Heart left ventricle (tissue), 16 donors: ENCODE results near the gene ADCK1. TPM values are rescaled to one million over a fixed set of nuclear protein-coding genes. Genes with fewer than 3 reads are reported as not detected.
A peak's percentile ranks its signal among the peaks of the same experiment; 100 is the strongest.
"Not testable (repeated sequence)": the region's sequence is repeated elsewhere in the genome, so short reads cannot be mapped to it uniquely, and the experiment has no call there.

Experiments used
- ATAC-seq, 4 donors: fragments of 200-7000 bp; cut with Tn5 transposase; one replicate each; pipeline ENCODE4 v1.9.1; 2020 to 2022; ENCODE audit warnings: moderate library complexity in 4 of 4, mild to moderate bottlenecking in 3 of 4, moderate number of reproducible peaks in 1 of 4
- DNase-seq, 5 donors: peaks; one replicate each; pipeline ENCODE4 v3.0.0-alpha.2; 2020
- H3K27ac ChIP-seq, 12 donors: fragments of 200-600 bp; sonication (generic) in 4 of 12; one replicate each; pipeline versions ENCODE4 v1.5.0 to v1.8.0; 2016 to 2022; ENCODE audit warnings: mild to moderate bottlenecking in 2 of 12
- H3K27me3 ChIP-seq, 9 donors: fragments of 200-600 bp; sonication (generic) in 2 of 9; one replicate each; pipeline versions ENCODE4 v1.5.1 to v1.8.0; 2016 to 2022; ENCODE audit warnings: mild to moderate bottlenecking in 3 of 9
- H3K36me3 ChIP-seq, 9 donors: fragments of 200-600 bp; sonication (generic) in 2 of 9; one replicate each; pipeline versions ENCODE4 v1.5.0 to v1.8.0; 2018 to 2022; ENCODE audit warnings: mild to moderate bottlenecking in 2 of 9
- H3K4me1 ChIP-seq, 12 donors: fragments of 200-600 bp; sonication (generic) in 4 of 12; one replicate each; pipeline versions ENCODE4 v1.5.0 to v1.8.0; 2016 to 2022; ENCODE audit warnings: mild to moderate bottlenecking in 3 of 12
- H3K4me3 ChIP-seq, 12 donors: fragments of 200-600 bp; sonication (generic) in 4 of 12; one replicate each; pipeline versions ENCODE4 v1.5.0 to v1.8.0; 2017 to 2022; ENCODE audit warnings: mild to moderate bottlenecking in 9 of 12, moderate library complexity in 4 of 12
- H3K9me3 ChIP-seq, 12 donors: fragments of 200-600 bp; sonication (generic) in 4 of 12; one replicate each; pipeline versions ENCODE4 v1.5.0 to v1.8.0; 2016 to 2022; ENCODE audit warnings: mild to moderate bottlenecking in 1 of 12
- CTCF ChIP-seq, 12 donors: fragments of 200-600 bp; sonication (generic) in 4 of 12; IDR thresholded peaks; one replicate each; pipeline versions ENCODE4 v1.5.0 to v1.8.0; 2018 to 2022; ENCODE audit warnings: antibody characterized with exemption in 12 of 12, mild to moderate bottlenecking in 5 of 12
- POLR2A ChIP-seq, 2 donors: fragments of 450-650 bp; IDR thresholded peaks; one replicate each; pipeline ENCODE4 v1.6.1; 2017; ENCODE audit warnings: antibody characterized with exemption in 2 of 2, mild to moderate bottlenecking in 2 of 2, moderate library complexity in 2 of 2
- WGBS, 4 donors: extraction: QIAGEN DNeasy Blood & Tissue Kit in 2 of 4; methylation state at CpG; one replicate each; pipeline versions ENCODE4 v1.1.5 to v1.1.7; 2013 to 2018; 5-methylcytosine and 5-hydroxymethylcytosine counted together
- intact Hi-C, 10 donors: fragments of 100-400 bp; cut with DNase I; formaldehyde crosslinking; loops; one replicate each; pipeline versions ENCODE4 v1.11.1 to v1.14.2; 2022
- polyA plus RNA-seq, 2 donors: library from polyadenylated mRNA; stranded (reverse); fragments of 200-250 nt; gene quantifications; one replicate each; pipeline ENCODE4 v1.2.3, GENCODE V29; 2013
- total RNA-seq, 9 donors: library from RNA; depleted of rRNA in 2 of 9; stranded (reverse); fragments of >200 nt in 2 of 9; fragmentation: NEBNext Ultra II Directional in 3 of 9; extraction: Animal tissue kit (Norgen Biotek cat#: 25700) in 3 of 9; gene quantifications; one replicate each; pipeline versions ENCODE4 v1.1.0 to v1.2.4, GENCODE V29; 2016 to 2023
- donor health status: ischemic (EF 13 %, LVEDD 7.1; RV severe dilation, severe dysfunction).
- donor health status: healthy with polysubstance abuse.
- donor health status: DM: no; HTN: yes; CAD: no.
- donor health status: DM: no; HTN: no; CAD: no.
- donor health status: ischemic (EF 25% LVEDD 6.9; RV normal size, moderate dysfunction).
- donor health status: ischemic (EF 25% LVEDD 5.7; RV mildly dilated, moderate dysfunction).
- donor health status: healthy.
- donor health status: DM: yes; HTN: yes; CAD: no.
- donor health status: ischemic (EF 35%, LVEDD 5.7; RV mildly dilated, moderate dysfunction).
- donor health status: nonischemic (EF 11% LVEDD 7.7; RV severe dilation, severe dysfunction).
- donor health status: DM: yes; HTN: yes; CAD: no.
- donor health status: PGD.
- donor health status: ischemic (EF 29% LVEDD 5.4; RV normal size, mild dysfunction).
- donor health status: nonischemic (EF 23%, LVEDD 6.1; RV moderate dilation, normal function).

Gene ADCK1
- total and polyA plus RNA-seq, 11 donors: 4.0 to 12.8 (median 7.9) TPM

GRCh38 chr14:77883847-77884238 is 83.9 kb downstream of the ADCK1 start:
- TF ChIP-seq CTCF (IDR thresholded peaks at IDR 0.05) (no peak), POLR2A (IDR thresholded peaks at IDR 0.05) (no peak)
- intact Hi-C loops: no loop called here
- 85 to 100% (median 87%) methylated on average over 2 of the region's 2 CpGs; no CpG with 5 or more reads in 1 of the 4 donors for WGBS, 4 donors
- H3K36me3 ChIP-seq: peaks cover 0 to 18% (median 3%) of the 10 kb centered on the region in 9 donors
- H3K4me3 ChIP-seq: no peak overlapping the region
- H3K9me3 ChIP-seq: peaks cover 0 to under 1% (median 0%) of the 10 kb centered on the region in 12 donors
- H3K27ac ChIP-seq: peak overlapping the region in 1 of 12 donors; percentile 72
- H3K4me1 ChIP-seq: peaks cover 0 to 45% (median 19%) of the 10 kb centered on the region in 12 donors
- ATAC-seq: no peak
- no peaks in the 10 kb centered on the region for H3K27me3 ChIP-seq
- no peak for DNase-seq

DNA sequence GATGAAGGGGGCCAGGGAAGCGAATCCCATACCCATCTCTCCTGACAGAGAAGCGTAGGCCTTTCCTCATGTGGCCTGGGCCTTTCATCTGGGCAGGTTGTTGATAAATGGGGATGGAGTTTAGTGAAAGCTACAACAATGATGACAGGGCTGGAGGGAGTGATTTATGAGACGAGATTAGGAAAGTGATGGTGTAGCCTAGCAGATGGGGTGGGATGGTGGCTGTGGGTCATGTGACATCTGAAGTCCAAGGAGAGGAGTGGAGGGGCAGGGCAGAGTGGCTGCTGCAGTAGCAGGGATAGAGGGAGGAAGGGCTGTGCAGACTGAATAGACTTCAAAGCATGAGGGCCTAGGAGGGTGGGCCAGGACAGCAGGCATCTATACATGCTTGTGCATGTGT is 85.5 kb downstream of the ADCK1 start:
- intact Hi-C loops: no loop called here
- WGBS, 4 donors: 89 to 93% (median 90%) methylated on average over 3 of the region's 3 CpGs
- no peak for ATAC-seq
- TF ChIP-seq POLR2A (IDR thresholded peaks at IDR 0.05): no peak
- TF ChIP-seq CTCF (IDR thresholded peaks at IDR 0.05): no peak
- Histone ChIP-seq H3K27me3 (no peaks in the 10 kb centered on the region), H3K4me3 (no peak overlapping the region), H3K27ac (no peak overlapping the region), H3K4me1 (peaks cover 0 to 31% (median 19%) of the 10 kb centered on the region in 12 donors), H3K36me3 (peaks cover 0 to 18% (median 3%) of the 10 kb centered on the region in 9 donors), H3K9me3 (peaks cover 0 to 11% (median 0%) of the 10 kb centered on the region in 12 donors)
- DNase-seq: no peak

GRCh38 chr14:77886010-77886409 is 86.1 kb downstream of the ADCK1 start:
- TF ChIP-seq POLR2A (IDR thresholded peaks at IDR 0.05) (no peak), CTCF (IDR thresholded peaks at IDR 0.05) (no peak)
- no peak overlapping the region for H3K27ac ChIP-seq
- ATAC-seq (no peak), DNase-seq (no peak)
- H3K9me3 ChIP-seq: peaks cover 0 to 14% (median 0%) of the 10 kb centered on the region in 12 donors
- no peak overlapping the region for H3K4me3 ChIP-seq
- 86 to 94% (median 92%) methylated on average over 3 of the region's 3 CpGs for WGBS, 4 donors
- H3K4me1 ChIP-seq: peaks cover 0 to 31% (median 19%) of the 10 kb centered on the region in 12 donors
- H3K36me3 ChIP-seq: peaks cover 0 to 18% (median 3%) of the 10 kb centered on the region in 9 donors
- no peaks in the 10 kb centered on the region for H3K27me3 ChIP-seq
- intact Hi-C loops: no loop called here

- Histone ChIP-seq H3K9me3 (peaks cover 0 to 14% (median 0%) of the 10 kb centered on the region in 12 donors), H3K36me3 (peaks cover 0 to 18% (median 3%) of the 10 kb centered on the region in 9 donors), H3K4me1 (peaks cover 0 to 16% (median 1%) of the 10 kb centered on the region in 12 donors)
- H3K27ac ChIP-seq, DNase-seq, intact Hi-C loops, ATAC-seq, H3K4me3 ChIP-seq, H3K27me3 ChIP-seq: not testable (repeated sequence)
- WGBS, 4 donors: 98 to 99% (median 99%) methylated on average over 3 of the region's 3 CpGs
Observed at GRCh38 chr14:77888903-77889302, 89.0 kb downstream of the ADCK1 start.

GRCh38 chr14:77889971-77890442 is 90.1 kb downstream of the ADCK1 start:
- H3K27me3 ChIP-seq: no peaks in the 10 kb centered on the region
- TF ChIP-seq CTCF (IDR thresholded peaks at IDR 0.05) (no peak), POLR2A (IDR thresholded peaks at IDR 0.05) (no peak)
- intact Hi-C loops: no loop called here
- ATAC-seq: no peak
- H3K36me3 ChIP-seq: peaks cover 0 to 18% (median 3%) of the 10 kb centered on the region in 9 donors
- H3K4me3 ChIP-seq: no peak overlapping the region
- WGBS, 4 donors: 92 to 97% (median 96%) methylated on average over 3 of the region's 3 CpGs
- DNase-seq: no peak
- H3K4me1 ChIP-seq: peaks cover 0 to 15% (median 0%) of the 10 kb centered on the region in 12 donors
- H3K27ac ChIP-seq: peak overlapping the region in 1 of 12 donors; percentile 24
- peaks cover 0 to 14% (median 0%) of the 10 kb centered on the region in 12 donors for H3K9me3 ChIP-seq
